Mammary epithelial cell (primary cell): Measurements from ENCODE around the gene RGS6.

Source experiments
- CTCF ChIP-seq, 2 donors: IDR thresholded peaks in 1 of 2; conservative IDR thresholded peaks in 1 of 2; 2 replicates each; pipeline ENCODE4 v1.5.1; 2011 to 2012; ENCODE audit warnings: inconsistent platforms in 2 of 2, low read length in 2 of 2, mild to moderate bottlenecking in 2 of 2, control low read depth in 1 of 2, low read depth in 1 of 2; ENCODE audit not compliant: insufficient read depth in 1 of 2; ENCODE audit errors: extremely low read depth in 1 of 2
- EZH2 ChIP-seq: IDR thresholded peaks from 2 replicates; pipeline ENCODE4 v1.6.1; 2012; ENCODE audit warnings: low read length, inconsistent platforms, borderline replicate concordance

GRCh38 chr14:72401632-72402376 is 469.6 kb downstream of the RGS6 start:
- no peak for TF ChIP-seq CTCF (conservative IDR thresholded peaks at IDR 0.05 in 1 of 2, IDR thresholded peaks at IDR 0.05 in 1 of 2; ENCODE audit: extremely low read depth in 1 of 2, insufficient read depth in 1 of 2, low read depth in 1 of 2, low read length in 2 of 2)
- TF ChIP-seq EZH2: no peak
